GM23248 (cell line): ENCODE data around the gene SHMT2.

ENCODE experiments used
- EZH2 ChIP-seq: fragments of 200-600 bp; sonication (generic); IDR thresholded peaks from 2 replicates; pipeline ENCODE4 v1.6.1; 2018; ENCODE audit warnings: antibody characterized with exemption, mild to moderate bottlenecking; ENCODE audit not compliant: insufficient read depth, poor library complexity, severe bottlenecking
- EZH2phosphoT487 ChIP-seq: fragments of 200-600 bp; sonication (generic); IDR thresholded peaks from 2 replicates; pipeline ENCODE4 v1.6.1; 2018; ENCODE audit warnings: antibody characterized with exemption, moderate library complexity, mild to moderate bottlenecking, low read depth; ENCODE audit not compliant: insufficient read depth

- no peak for TF ChIP-seq EZH2
- no peak for TF ChIP-seq EZH2phosphoT487
Measured at GRCh38 chr12:57240926-57241401, 11.5 kb downstream of the SHMT2 start.
